Adrenal gland (tissue), 5 donors: ENCODE results near the gene SBF2.

ENCODE experiments used
- CTCF ChIP-seq, 6 experiments: fragments of 450-650 bp in 4 of 6; fragments of 200-600 bp in 2 of 6; sonication (generic) in 1 of 6; IDR thresholded peaks; 1 replicate in 5 of 6; 2 replicates in 1 of 6; pipeline versions ENCODE4 v1.5.1 to v1.8.0; 2016 to 2021; ENCODE audit warnings: antibody characterized with exemption in 6 of 6, mild to moderate bottlenecking in 2 of 6, moderate library complexity in 1 of 6
- POLR2A ChIP-seq, 2 donors: fragments of 450-650 bp; IDR thresholded peaks; one replicate each; pipeline ENCODE4 v1.6.1; 2017; ENCODE audit warnings: antibody characterized with exemption in 2 of 2, mild to moderate bottlenecking in 2 of 2, moderate library complexity in 1 of 2
- donor health status: DM: no; HTN: no; CAD: no.

GRCh38 chr11:9821008-9821752 is 472.8 kb downstream of the SBF2 start:
- TF ChIP-seq POLR2A (IDR thresholded peaks at IDR 0.05): no peak
- no peak for TF ChIP-seq CTCF (IDR thresholded peaks at IDR 0.05)
